ENCODE measurements around the gene RHBDL1. TPM values are rescaled to one million over a fixed set of nuclear protein-coding genes. Genes with fewer than 3 reads are reported as not detected.

Gene RHBDL1
- total RNA-seq, 1 experiment from 2014 or later, result 1.7 TPM

- Histone ChIP-seq H4K20me1 (ENCODE audit: low read length) (peaks cover 10% of the 10 kb centered on the region; the same call in 1 of the 2 replicates), H3K9ac (ENCODE audit: low read length) (0 out of 2 replicates have a peak overlapping the region, but pooled peaks have one; percentile 74), H3K4me2 (ENCODE audit: low read length) (peak overlapping the region; percentile 90), H3K4me1 (ENCODE audit: insufficient read depth, low read length) (peaks cover 26% of the 10 kb centered on the region), H3K4me3 (ENCODE audit: low read length) (peak overlapping the region; percentile 78), H3K9me3 (ENCODE audit: low read length) (no peaks in the 10 kb centered on the region), H3F3A (ENCODE audit: low read length, unreplicated experiment) (no peaks in the 10 kb centered on the region), H3K79me2 (ENCODE audit: low read length) (peaks cover 35% of the 10 kb centered on the region), H3K27ac (ENCODE audit: low read length) (no peak overlapping the region), H3K27me3 (ENCODE audit: low read length) (no peaks in the 10 kb centered on the region), H3K36me3 (ENCODE audit: low read depth, low read length) (peaks cover 6% of the 10 kb centered on the region), H3K9me2 (replicated peaks; ENCODE audit: low read length) (no peaks in the 10 kb centered on the region), H2AFZ (ENCODE audit: low read length) (no peak overlapping the region)
- POLR2A ChIA-PET (ENCODE audit: unreplicated experiment), result interaction anchor here (0.6 kb wide), 1 partner anchor 300 kb away, joined by 3 read pairs; the partner anchor contains the start of gene SOX8
- intact Hi-C loops (cut with micrococcal nuclease), result no loop called here
- DNase-seq (peak; percentile 41), ATAC-seq (no peak)
- no peak for TF ChIP-seq CTCF (conservative IDR thresholded peaks at IDR 0.05; ENCODE audit: low read depth, low read length)
- no peak for TF ChIP-seq EZH2 (IDR thresholded peaks at IDR 0.05; ENCODE audit: low read length, unreplicated experiment)
- TF ChIP-seq EZH2phosphoT487 (IDR thresholded peaks at IDR 0.05; ENCODE audit: borderline replicate concordance, low read length), result no peak
- CTCF ChIA-PET, result no interaction called here
- TSS peak; percentile 69 for BruUV-seq (replicated peaks)
These were observed 6.4 kb downstream of the RHBDL1 start for GRCh38 chr16:681746-682427.

GRCh38 chr16:682493-683395 lies 7.3 kb downstream of the RHBDL1 start:
- Histone ChIP-seq H3K9me2 (replicated peaks; ENCODE audit: low read length) (no peaks in the 10 kb centered on the region), H3K4me2 (ENCODE audit: low read length) (peak overlapping the region; percentile 90), H3K27ac (ENCODE audit: low read length) (peak overlapping the region; percentile 53; the same call in 1 of the 2 replicates), H3K79me2 (ENCODE audit: low read length) (peaks cover 35% of the 10 kb centered on the region), H3K9me3 (ENCODE audit: low read length) (no peaks in the 10 kb centered on the region), H3K9ac (ENCODE audit: low read length) (peak overlapping the region; percentile 68), H3K36me3 (ENCODE audit: low read depth, low read length) (peaks cover 6% of the 10 kb centered on the region), H4K20me1 (ENCODE audit: low read length) (peaks cover 10% of the 10 kb centered on the region; the same call in 1 of the 2 replicates), H3K4me1 (ENCODE audit: insufficient read depth, low read length) (peaks cover 26% of the 10 kb centered on the region), H3F3A (ENCODE audit: low read length, unreplicated experiment) (no peaks in the 10 kb centered on the region), H3K4me3 (ENCODE audit: low read length) (peak overlapping the region; percentile 78), H3K27me3 (ENCODE audit: low read length) (no peaks in the 10 kb centered on the region), H2AFZ (ENCODE audit: low read length) (no peak overlapping the region)
- POLR2A ChIA-PET (ENCODE audit: unreplicated experiment), result no interaction called here
- TF ChIP-seq EZH2phosphoT487 (IDR thresholded peaks at IDR 0.05; ENCODE audit: borderline replicate concordance, low read length) (no peak), CTCF (conservative IDR thresholded peaks at IDR 0.05; ENCODE audit: low read depth, low read length) (no peak), EZH2 (IDR thresholded peaks at IDR 0.05; ENCODE audit: low read length, unreplicated experiment) (no peak)
- CTCF ChIA-PET, result no interaction called here
- no peak for ATAC-seq
- intact Hi-C loops (cut with micrococcal nuclease), result no loop called here
- TSS peak; percentile 57 for BruUV-seq (replicated peaks)
- no peak for DNase-seq

Measured in PC-3 (cell line).